HG03103 (cell line): ENCODE results near the gene NEUROD4.

ENCODE experiments used
- ATAC-seq: cut with Tn5 transposase; IDR thresholded peaks from one replicate; pipeline ENCODE4 v1.9.1; 2021; ENCODE audit warnings: low read depth; ENCODE audit not compliant: unreplicated experiment

NEUROD4 gene

DNA sequence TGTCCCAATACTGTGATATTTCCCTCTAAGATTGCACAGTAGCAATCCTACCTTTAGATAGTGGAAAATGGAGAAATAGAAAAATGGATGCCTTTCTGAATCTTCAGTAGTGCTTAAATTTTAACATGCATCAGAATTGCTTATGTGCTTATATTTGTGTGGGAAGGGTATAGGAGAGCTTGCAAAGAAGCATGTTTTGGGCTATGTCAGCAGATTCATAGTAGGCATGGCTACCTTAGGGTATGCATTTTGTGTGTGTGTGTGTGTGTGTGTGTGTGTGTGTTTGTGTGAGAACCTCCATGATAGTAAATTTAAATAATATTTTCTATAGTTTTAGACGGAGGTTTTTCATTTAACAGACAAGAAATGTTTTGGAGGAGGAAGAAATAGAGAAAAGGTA is 38.3 kb downstream of the NEUROD4 start:
- no peak for ATAC-seq

DNA sequence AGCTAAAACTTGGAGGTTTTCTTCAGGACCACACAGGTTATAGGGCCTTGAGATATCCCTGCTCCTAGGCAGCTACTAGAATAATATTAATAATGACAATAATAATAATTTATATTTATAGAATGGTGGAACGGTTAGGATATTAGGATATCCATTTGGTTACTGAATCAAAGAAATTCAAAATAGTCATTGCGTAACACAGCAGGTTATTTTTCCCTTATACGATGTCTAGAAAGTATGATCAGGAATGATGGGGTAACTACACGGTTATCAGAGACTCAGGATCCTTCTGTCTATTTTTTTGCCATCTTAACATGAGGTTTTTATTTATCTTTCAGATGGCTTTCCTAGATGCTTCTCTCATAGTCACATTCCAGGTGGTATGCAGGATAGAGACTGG is 39.0 kb downstream of the NEUROD4 start:
- ATAC-seq: no peak

DNA sequence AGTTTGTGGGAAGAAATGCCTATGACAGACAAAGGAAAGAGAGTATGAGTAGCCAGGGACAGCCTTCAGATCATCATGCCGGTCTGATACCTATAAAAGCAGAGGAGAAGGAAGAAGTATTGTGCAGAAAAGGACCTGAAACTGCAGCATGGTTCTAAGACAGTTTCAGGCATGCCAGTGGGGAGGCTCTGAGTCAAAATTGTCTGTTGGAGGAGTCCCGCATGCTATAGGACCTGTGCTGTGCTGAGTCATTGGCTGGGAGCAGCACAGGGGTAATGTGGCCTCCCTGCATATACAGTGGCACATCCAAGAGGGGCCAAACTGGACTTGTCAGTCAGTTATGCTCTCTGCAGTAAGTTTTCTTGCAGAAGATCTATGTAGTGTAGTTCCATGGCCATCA is 40.7 kb downstream of the NEUROD4 start:
- ATAC-seq: peak; percentile 100

DNA sequence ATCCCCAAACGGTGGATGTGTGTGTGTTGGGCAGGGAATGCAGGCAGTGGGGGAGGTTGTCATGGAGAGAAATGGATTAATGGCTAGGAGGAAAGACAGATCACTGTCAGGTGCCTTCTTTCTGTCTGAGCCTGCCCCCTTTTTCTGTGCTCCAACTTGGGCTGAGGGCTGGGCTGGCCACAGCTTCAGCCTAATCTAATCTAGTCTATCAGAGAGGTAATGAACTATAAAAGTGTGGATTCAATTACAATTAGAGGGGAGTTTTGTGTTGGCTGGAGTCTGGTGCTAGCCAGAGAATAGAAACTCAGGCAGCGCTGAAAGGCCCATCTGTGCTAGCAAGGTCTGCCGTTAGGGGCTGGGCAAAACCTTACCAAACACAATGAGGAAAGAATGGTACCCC is 41.2 kb downstream of the NEUROD4 start:
- no peak for ATAC-seq

DNA sequence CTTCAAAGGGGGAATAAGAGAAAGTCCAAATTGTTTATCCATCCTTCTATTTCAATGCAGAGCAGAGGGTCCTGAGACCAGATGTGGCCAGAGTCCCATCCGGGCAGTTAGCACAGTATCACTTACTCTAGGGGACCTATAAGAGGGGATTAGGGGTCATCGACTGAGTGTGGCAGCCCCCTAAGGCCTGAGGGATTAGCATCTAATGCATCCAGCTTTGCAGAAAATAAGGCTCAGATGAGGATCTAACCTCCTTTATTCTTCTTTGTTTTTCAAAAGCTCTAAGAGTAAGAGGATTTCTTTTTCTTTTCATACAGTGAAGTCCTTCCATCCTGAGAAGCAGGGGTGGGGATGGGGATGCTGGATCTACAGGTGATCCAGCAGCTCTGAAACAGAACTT is 43.5 kb downstream of the NEUROD4 start:
- ATAC-seq: no peak

DNA sequence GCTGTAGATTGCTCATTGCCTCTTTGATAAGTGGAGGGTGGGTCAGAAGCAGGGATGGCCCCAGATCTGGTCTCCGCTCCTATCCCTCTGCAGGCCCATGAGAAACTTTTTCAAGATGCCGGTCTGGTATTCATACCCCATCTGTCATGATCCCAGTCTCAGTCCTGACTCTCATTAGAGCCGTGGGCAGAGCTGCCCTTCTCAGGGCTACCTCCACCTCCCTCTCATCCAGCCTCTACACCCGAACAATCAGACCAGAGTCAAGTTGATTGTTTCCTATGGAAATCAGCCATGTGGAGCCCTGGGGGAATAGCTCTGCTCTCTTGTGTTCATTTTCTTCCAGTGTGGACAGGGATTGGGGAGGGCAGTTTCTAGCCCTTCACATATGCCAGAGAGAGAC is 45.8 kb downstream of the NEUROD4 start:
- ATAC-seq: no peak

DNA sequence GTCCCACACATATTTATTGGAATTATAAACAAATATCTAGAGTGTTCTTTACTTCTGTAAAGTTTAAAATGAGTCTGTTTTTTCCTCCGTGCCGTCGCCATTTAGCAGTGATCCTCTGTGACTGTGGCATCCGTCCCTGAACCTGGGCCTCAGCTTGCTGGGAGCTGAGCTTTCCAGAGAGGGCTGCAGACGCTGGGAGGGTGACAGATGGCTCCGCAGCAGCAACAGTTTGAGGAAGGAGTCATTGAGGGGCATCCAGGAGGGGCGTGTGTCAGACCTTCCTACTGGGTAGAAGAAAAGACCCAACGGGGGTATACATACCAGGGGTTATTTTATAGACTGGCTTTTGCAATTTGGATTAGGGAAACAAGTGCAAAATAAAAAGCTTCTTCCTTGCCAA is 47.9 kb downstream of the NEUROD4 start:
- no peak for ATAC-seq

DNA sequence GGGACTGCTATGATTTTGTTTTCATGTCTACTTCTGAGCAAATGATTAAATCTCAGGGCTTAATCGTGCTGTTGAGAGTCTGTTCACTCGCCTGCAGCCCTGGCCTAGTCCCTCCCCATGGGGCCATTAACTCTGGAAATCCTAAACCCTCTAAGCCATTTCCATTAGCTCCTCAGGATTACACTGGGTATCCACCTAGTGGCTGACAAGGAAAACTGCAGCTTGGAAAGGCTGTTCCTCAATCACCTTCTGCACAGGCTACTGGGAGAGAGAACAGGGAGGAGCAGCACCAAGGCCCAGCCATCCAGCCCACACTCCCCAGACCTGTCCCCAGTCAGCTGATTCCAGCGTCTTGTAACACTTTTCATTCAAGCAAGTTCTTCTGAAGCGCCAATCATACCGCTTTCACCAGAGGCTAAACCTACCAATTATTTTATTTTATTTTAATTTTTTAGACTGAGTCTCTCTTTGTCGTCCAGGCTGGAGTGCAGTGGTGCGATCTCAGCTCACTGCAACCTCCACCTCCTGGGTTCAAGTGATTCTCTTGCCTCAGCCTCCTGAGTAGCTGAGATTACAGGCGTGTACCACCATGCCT is 48.7 kb downstream of the NEUROD4 start:
- ATAC-seq: peak; percentile 58

DNA sequence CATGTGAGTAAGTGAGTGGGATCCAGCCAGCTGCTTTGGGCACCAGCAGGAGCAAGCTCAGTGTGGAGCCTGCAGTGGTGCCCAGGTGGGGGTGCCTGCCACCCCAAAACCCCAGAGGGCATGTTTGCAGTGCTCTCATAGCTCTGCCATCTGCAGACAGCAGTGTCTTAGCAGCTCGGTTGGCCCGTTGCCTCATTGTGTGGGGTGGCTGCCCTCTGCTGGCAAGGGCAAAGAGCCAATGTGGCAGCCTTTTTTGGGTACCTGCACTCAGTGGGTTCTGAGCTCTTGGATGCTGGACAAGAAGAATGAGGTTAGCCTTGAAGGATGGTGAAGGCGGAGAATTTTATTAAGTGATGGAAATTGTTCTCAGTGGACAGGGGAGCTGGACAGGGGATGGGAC is 52.3 kb downstream of the NEUROD4 start:
- ATAC-seq: no peak

DNA sequence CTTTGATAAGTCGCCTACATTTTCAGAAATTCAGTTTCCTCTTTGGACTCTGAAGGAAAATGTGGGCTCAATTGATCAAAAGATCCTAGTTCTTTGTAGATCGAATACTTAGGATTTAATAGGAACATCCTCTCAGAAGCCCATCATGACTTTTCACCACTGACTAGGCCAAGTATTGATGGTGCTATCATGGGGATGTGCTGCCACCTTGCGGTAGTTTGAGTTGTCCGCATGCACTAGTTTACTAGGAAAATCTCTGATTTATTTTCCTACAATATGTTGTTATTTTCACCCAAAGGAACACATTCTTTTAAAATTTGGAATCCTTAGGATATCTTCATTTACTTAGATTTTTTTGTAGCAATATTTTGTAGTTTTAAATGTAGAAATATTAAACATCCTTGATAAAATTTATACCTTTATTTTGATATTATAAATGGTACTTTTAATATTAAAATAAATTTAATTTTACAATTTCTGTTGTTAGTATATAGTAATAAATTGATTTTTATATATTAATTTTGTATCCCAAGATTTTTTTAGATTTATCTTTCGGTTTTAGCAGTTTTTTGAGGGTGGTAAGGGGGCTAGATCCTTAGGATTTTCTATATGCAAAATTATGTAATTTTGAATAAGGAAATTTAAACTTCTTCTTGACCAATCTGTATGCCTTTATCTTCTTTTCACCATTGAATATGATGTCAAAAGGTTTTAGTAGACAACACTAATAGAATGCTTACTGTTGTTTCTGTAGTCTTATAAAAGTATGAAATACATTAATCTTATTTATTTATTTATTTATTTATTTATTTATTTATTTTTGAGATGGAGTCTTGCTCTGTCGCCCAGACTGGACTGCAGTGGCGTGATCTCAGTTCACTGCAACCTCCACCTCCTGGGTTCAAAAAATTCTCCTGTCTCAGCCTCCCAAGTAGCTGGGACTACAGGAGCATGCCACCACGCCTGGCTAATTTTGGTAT is 53.6 kb downstream of the NEUROD4 start:
- peak; percentile 54 for ATAC-seq

DNA sequence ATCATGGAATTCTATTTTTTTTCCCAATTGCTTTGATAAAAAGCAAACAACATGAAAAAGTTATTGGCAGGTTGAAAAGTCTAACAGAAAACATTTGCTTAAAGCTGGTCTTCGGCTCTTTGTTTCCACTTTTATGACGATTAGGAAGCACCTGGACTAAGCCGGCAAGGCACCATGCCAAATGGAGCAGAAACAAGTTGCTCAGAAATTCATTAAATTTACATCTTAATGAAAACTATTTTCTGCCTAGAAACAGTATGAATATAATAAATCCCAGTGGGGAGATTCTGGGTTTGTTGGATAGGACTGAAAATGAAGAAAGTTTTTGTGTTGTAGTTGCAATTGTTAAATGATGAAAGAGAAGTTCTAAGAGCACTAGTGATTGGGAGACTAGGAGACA is 55.0 kb downstream of the NEUROD4 start:
- no peak for ATAC-seq
